K562 (cell line): ENCODE data around the gene PPL. TPM values are rescaled to one million over a fixed set of nuclear protein-coding genes. Genes with fewer than 3 reads are reported as not detected.

ENCODE experiments used
- ATAC-seq: fragments of 200-7000 bp; cut with Tn5 transposase; 3 replicates; pipeline ENCODE4 v1.9.1; 2020; ENCODE audit warnings: moderate library complexity
- BruUV-seq: library from RNA; stranded (reverse); fragments of 400-500 nt; replicated peaks from 2 replicates; lab custom pipeline; 2021; lab: Mats Ljungman, UMichigan
- CTCF ChIA-PET: fragments of 300-600 bp; formaldehyde crosslinking; extraction: SDS; loops from one replicate; lab custom pipeline; 2021; ENCODE audit warnings: low intra/inter-chr PET ratio; lab: Yijun Ruan, JAX
- POLR2A ChIA-PET: fragments of 300-600, 350-650 bp; sonication (Branson Sonifier 250); formaldehyde crosslinking; extraction: SDS; loops from one replicate; lab custom pipeline; 2021; ENCODE audit warnings: antibody characterized with exemption, inconsistent platforms; lab: Yijun Ruan, JAX
- DNase-seq, 4 experiments: peaks; one replicate each; pipeline versions ENCODE4 v3.0.0 to v3.0.0-alpha.2; 2011 to 2018; ENCODE audit warnings: low spot score in 3 of 4, mixed read lengths in 3 of 4; ENCODE audit errors: extremely low read depth in 1 of 4
- FAIRE-seq: peaks from 2 replicates; lab custom pipeline; 2011; peaks lifted over from hg19 to GRCh38; lab: Jason Lieb, UNC
- H2AFZ ChIP-seq: 2 replicates; pipeline ENCODE4 v1.6.0; 2011; ENCODE audit warnings: low read depth, low read length, control low read depth, inconsistent platforms
- H3K27ac ChIP-seq: fragments of 200-600 bp; 3 replicates; pipeline ENCODE4 v1.8.0; 2011; ENCODE audit warnings: low read depth, mild to moderate bottlenecking, control low read depth, inconsistent platforms, low read length, moderate library complexity, mixed read lengths; ENCODE audit errors: extremely low read depth
- H3K27me3 ChIP-seq, 2 experiments: fragments of 300-600 bp in 1 of 2; 2 replicates in 1 of 2; 3 replicates in 1 of 2; pipeline versions ENCODE4 v1.6.0 to v1.8.0; 2011; ENCODE audit warnings: inconsistent platforms in 2 of 2, low read length in 2 of 2, mild to moderate bottlenecking in 1 of 2, mixed read lengths in 1 of 2, moderate library complexity in 1 of 2; ENCODE audit not compliant: control insufficient read depth in 2 of 2, insufficient read depth in 2 of 2
- H3K36me3 ChIP-seq: fragments of 300-600 bp; 3 replicates; pipeline ENCODE4 v1.8.0; 2011; ENCODE audit warnings: mild to moderate bottlenecking, low read length, inconsistent platforms; ENCODE audit not compliant: control insufficient read depth, insufficient read depth
- H3K4me1 ChIP-seq, 2 experiments: fragments of 200-600 bp in 1 of 2; replicated peaks in 1 of 2; 2 replicates in 1 of 2; 3 replicates in 1 of 2; pipeline versions ENCODE4 v1.5.1 to v1.8.0; 2011; ENCODE audit warnings: inconsistent platforms in 2 of 2, low read length in 2 of 2, mild to moderate bottlenecking in 1 of 2, mixed read lengths in 1 of 2, moderate library complexity in 1 of 2; ENCODE audit not compliant: control insufficient read depth in 2 of 2, insufficient read depth in 2 of 2
- H3K4me2 ChIP-seq: 2 replicates; pipeline ENCODE4 v1.6.1; 2011; ENCODE audit warnings: low read length, control low read depth, inconsistent platforms, mixed read lengths; ENCODE audit not compliant: insufficient read depth
- H3K4me3 ChIP-seq: fragments of 200-600 bp; sonication (generic), shearing (Covaris generic); 2 replicates; pipeline ENCODE4 v1.5.1; 2016; ENCODE audit warnings: control low read depth, inconsistent platforms
- H3K79me2 ChIP-seq: fragments of 200-600 bp; 3 replicates; pipeline ENCODE4 v1.8.0; 2011; ENCODE audit warnings: low read length, inconsistent platforms; ENCODE audit not compliant: control insufficient read depth, insufficient read depth
- H3K9ac ChIP-seq, 2 experiments: 2 replicates each; pipeline versions ENCODE4 v1.6.0 to v1.6.1; 2011; ENCODE audit warnings: low read depth in 2 of 2, low read length in 2 of 2, control low read depth in 1 of 2, inconsistent platforms in 1 of 2, mild to moderate bottlenecking in 1 of 2, mixed read lengths in 1 of 2; ENCODE audit not compliant: insufficient read depth in 1 of 2
- H3K9me1 ChIP-seq: one replicate; pipeline ENCODE4 v1.6.0; 2011; ENCODE audit warnings: inconsistent platforms, mild to moderate bottlenecking, low read length, moderate library complexity; ENCODE audit not compliant: control insufficient read depth, insufficient read depth
- H3K9me3 ChIP-seq: replicated peaks from 2 replicates; pipeline ENCODE4 v1.5.1; 2011; ENCODE audit warnings: low read depth, low read length, inconsistent platforms; ENCODE audit not compliant: control insufficient read depth, insufficient read depth
- H4K20me1 ChIP-seq: replicated peaks from 2 replicates; pipeline ENCODE4 v1.6.1; 2011; ENCODE audit warnings: low read length, inconsistent platforms, mixed read lengths; ENCODE audit not compliant: control insufficient read depth, insufficient read depth
- ARNT ChIP-seq, 2 experiments: fragments of 450-650 bp; IDR thresholded peaks; 2 replicates each; pipeline ENCODE4 v1.6.1; 2016; ENCODE audit warnings: mild to moderate bottlenecking in 1 of 2
- ATF3 ChIP-seq, 2 experiments: fragments of 450-650 bp in 1 of 2; sonication (generic) in 1 of 2; formaldehyde crosslinking in 1 of 2; IDR thresholded peaks in 1 of 2; conservative IDR thresholded peaks in 1 of 2; 2 replicates each; pipeline versions ENCODE4 v1.6.1 to v1.8.1; 2016 to 2023; ENCODE audit warnings: mild to moderate bottlenecking in 2 of 2, moderate library complexity in 2 of 2, inconsistent platforms in 1 of 2, missing genetic modification reagents in 1 of 2
- COPS2 ChIP-seq: fragments of 450-650 bp; conservative IDR thresholded peaks from 2 replicates; pipeline ENCODE4 v1.6.1; 2016; ENCODE audit warnings: mild to moderate bottlenecking, moderate library complexity
- ELK1 ChIP-seq: sonication (generic); formaldehyde crosslinking; IDR thresholded peaks from 2 replicates; pipeline ENCODE4 v1.8.1; 2022; ENCODE audit warnings: missing genetic modification reagents
- RBBP5 ChIP-seq: fragments of 200-600 bp; sonication (generic); IDR thresholded peaks from 2 replicates; pipeline ENCODE4 v1.6.1; 2012; ENCODE audit warnings: borderline replicate concordance, mild to moderate bottlenecking, low read length, control low read depth, inconsistent platforms; ENCODE audit not compliant: insufficient read depth, poor library complexity, severe bottlenecking
- RFX5 ChIP-seq: IDR thresholded peaks from 2 replicates; pipeline ENCODE4 v1.6.1; 2011; ENCODE audit warnings: low read depth, mild to moderate bottlenecking, improper control_type of control experiment, low read length
- TFAP4 ChIP-seq: sonication (generic); formaldehyde crosslinking; IDR thresholded peaks from 2 replicates; pipeline ENCODE4 v1.8.0; 2022; ENCODE audit warnings: missing genetic modification reagents, mild to moderate bottlenecking, moderate library complexity, borderline replicate concordance
- ZNF232 ChIP-seq: sonication (generic); formaldehyde crosslinking; IDR thresholded peaks from 2 replicates; pipeline ENCODE4 v1.8.0; 2022; ENCODE audit warnings: mild to moderate bottlenecking, missing genetic modification reagents
- WGBS: fragments of 100-300 bp; shearing (Covaris generic); methylation state at CpG from one replicate; pipeline ENCODE4 v1.1.6; 2016; ENCODE audit warnings: low coverage, mixed read lengths; ENCODE audit not compliant: insufficient coverage; ENCODE audit errors: missing lambda C conversion rate; 5-methylcytosine and 5-hydroxymethylcytosine counted together
- in situ Hi-C: fragments of 300-500 bp; cut with MboI; formaldehyde crosslinking; loops from 4 replicates; pipeline ENCODE4 v1.15.0; 2018; ENCODE audit warnings: inconsistent platforms, mixed read lengths
- intact Hi-C: fragments of 100-400 bp; cut with micrococcal nuclease; formaldehyde crosslinking; loops from 2 replicates; pipeline ENCODE4 v1.14.2; 2022
- polyA plus RNA-seq, 8 experiments: library from polyadenylated mRNA; depleted of rRNA in 4 of 8; stranded (reverse) in 5 of 8; unstranded in 3 of 8; fragments of >200 nt; fragmentation: Nextera tagmentation in 2 of 8; fragmentation: Illumina TruSeq in 1 of 8; extraction: Ambion mirVana in 2 of 8; extraction: Trizol in 1 of 8; gene quantifications; 2 replicates each; pipeline versions ENCODE4 v1.2.1 to v1.2.3, GENCODE V29; 2011 to 2014; ENCODE audit warnings: inconsistent platforms in 1 of 8, missing spikeins in 1 of 8
- total RNA-seq, 7 experiments: library from RNA; depleted of rRNA in 6 of 7; stranded (reverse); fragments of >200 nt in 6 of 7; fragmentation: Illumina TruSeq in 2 of 7; extraction: Trizol in 2 of 7; gene quantifications; 2 replicates each; pipeline versions ENCODE4 v1.2.1 to v1.2.3, GENCODE V29; 2011 to 2021; ENCODE audit warnings: low replicate concordance in 1 of 7

Gene PPL
- total and polyA plus RNA-seq, 9 of the 15 experiments (the other 6 are each of a cell fraction or from before 2014, with no cell fraction given), result 0.01 to 0.15 (median 0.07) TPM; not detected in 3

GRCh38 chr16:4871071-4871470 lies 65.9 kb downstream of the PPL start:
- FAIRE-seq, result no peak
- Histone ChIP-seq H3K79me2 (peaks cover 16% of the 10 kb centered on the region), H3K9me3 (no peaks in the 10 kb centered on the region), H3K27ac (no peak overlapping the region), H3K27me3 (no peaks in the 10 kb centered on the region), H3K4me3 (no peak overlapping the region), H3K36me3 (peaks cover 90% of the 10 kb centered on the region), H3K9me1 (peaks cover 5% of the 10 kb centered on the region), H2AFZ (no peak overlapping the region), H3K4me2 (no peak overlapping the region), H3K9ac (no peak overlapping the region), H4K20me1 (peaks cover 29% of the 10 kb centered on the region), H3K4me1 (no peaks in the 10 kb centered on the region)
- intact Hi-C loops (no loop called here), in situ Hi-C loops (no loop called here)
- CTCF ChIA-PET, result no interaction called here
- WGBS, result 83% methylated on average over 4 of the region's 4 CpGs
- no peak for TF ChIP-seq TFAP4 (CRISPR knock-in tag)
- no peak for TF ChIP-seq ELK1 (CRISPR knock-in tag)
- TF ChIP-seq ATF3 (IDR thresholded peaks at IDR 0.05), result no peak
- no peak for TF ChIP-seq ATF3 (CRISPR knock-in tag; conservative IDR thresholded peaks at IDR 0.05)
- no peak for TF ChIP-seq ARNT (IDR thresholded peaks at IDR 0.05)
- TF ChIP-seq RBBP5, result no peak
- TF ChIP-seq RFX5, result no peak
- no peak for TF ChIP-seq ZNF232 (CRISPR knock-in tag)
- TF ChIP-seq COPS2, result no peak
- POLR2A ChIA-PET, result no interaction called here
- ATAC-seq, result no peak
- DNase-seq, result no peak
- no TSS peak for BruUV-seq
